DND-41 (cell line): ENCODE measurements around the gene POR.

Source experiments
- EZH2 ChIP-seq: IDR thresholded peaks from 3 replicates; pipeline ENCODE4 v1.6.1; 2012; ENCODE audit warnings: borderline replicate concordance, low read depth, mild to moderate bottlenecking, moderate library complexity, low read length, inconsistent platforms; ENCODE audit not compliant: severe bottlenecking
- TF ChIP-seq, protein P1 (sequence below): IDR thresholded peaks from 2 replicates; pipeline ENCODE4 v1.5.1; 2012; ENCODE audit warnings: borderline replicate concordance, low read length, moderate library complexity, mild to moderate bottlenecking; ENCODE audit not compliant: poor library complexity, severe bottlenecking; ENCODE audit errors: extremely low read depth

DNA sequence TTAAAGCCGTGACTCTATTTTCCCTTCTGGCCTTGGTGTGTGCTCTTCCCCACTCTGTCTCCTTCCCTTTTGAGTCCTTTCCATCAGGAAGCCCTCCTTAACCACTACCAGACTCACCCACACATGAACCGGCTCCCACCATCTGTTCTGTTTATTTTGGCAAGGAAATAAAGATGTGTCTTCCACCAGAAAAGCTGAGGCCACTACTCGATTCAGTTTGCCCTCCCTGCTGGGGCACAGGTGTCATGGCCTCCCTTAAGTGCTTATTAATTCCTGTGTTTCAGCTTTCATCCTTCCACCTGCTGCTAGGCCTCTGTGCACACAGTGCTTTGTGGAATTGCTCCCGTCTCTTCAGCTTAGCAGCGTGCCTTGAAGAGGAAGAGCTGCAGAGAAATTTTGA, 16.7 kb downstream of the POR start:
- TF ChIP-seq, protein P1, sequence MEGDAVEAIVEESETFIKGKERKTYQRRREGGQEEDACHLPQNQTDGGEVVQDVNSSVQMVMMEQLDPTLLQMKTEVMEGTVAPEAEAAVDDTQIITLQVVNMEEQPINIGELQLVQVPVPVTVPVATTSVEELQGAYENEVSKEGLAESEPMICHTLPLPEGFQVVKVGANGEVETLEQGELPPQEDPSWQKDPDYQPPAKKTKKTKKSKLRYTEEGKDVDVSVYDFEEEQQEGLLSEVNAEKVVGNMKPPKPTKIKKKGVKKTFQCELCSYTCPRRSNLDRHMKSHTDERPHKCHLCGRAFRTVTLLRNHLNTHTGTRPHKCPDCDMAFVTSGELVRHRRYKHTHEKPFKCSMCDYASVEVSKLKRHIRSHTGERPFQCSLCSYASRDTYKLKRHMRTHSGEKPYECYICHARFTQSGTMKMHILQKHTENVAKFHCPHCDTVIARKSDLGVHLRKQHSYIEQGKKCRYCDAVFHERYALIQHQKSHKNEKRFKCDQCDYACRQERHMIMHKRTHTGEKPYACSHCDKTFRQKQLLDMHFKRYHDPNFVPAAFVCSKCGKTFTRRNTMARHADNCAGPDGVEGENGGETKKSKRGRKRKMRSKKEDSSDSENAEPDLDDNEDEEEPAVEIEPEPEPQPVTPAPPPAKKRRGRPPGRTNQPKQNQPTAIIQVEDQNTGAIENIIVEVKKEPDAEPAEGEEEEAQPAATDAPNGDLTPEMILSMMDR: no peak
- no peak for TF ChIP-seq EZH2
